ENCODE results near the gene CACNB4.

DNA sequence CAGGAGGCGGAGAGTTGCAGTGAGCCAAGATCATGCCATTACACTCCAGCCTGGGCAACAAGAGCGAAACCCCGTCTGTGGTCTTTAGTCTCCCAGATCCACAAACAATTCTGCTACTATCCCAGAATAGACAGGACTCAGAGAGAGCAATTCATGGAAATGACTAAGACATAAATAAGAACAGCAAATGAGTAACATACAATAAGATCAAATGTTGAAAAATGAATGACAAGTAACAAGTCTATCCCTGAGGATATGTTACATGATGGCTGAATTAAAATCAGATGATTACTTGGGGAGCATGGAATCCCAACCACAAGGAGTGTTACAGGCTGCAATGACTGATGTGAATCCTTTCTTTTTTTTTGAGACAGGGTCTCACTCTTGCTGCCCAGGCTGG lies 280.9 kb downstream of the CACNB4 start:
- TF ChIP-seq POLR2A (IDR thresholded peaks at IDR 0.05) = no peak
- TF ChIP-seq, protein P1, sequence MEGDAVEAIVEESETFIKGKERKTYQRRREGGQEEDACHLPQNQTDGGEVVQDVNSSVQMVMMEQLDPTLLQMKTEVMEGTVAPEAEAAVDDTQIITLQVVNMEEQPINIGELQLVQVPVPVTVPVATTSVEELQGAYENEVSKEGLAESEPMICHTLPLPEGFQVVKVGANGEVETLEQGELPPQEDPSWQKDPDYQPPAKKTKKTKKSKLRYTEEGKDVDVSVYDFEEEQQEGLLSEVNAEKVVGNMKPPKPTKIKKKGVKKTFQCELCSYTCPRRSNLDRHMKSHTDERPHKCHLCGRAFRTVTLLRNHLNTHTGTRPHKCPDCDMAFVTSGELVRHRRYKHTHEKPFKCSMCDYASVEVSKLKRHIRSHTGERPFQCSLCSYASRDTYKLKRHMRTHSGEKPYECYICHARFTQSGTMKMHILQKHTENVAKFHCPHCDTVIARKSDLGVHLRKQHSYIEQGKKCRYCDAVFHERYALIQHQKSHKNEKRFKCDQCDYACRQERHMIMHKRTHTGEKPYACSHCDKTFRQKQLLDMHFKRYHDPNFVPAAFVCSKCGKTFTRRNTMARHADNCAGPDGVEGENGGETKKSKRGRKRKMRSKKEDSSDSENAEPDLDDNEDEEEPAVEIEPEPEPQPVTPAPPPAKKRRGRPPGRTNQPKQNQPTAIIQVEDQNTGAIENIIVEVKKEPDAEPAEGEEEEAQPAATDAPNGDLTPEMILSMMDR (IDR thresholded peaks at IDR 0.05) = no peak
- TF ChIP-seq EP300 (IDR thresholded peaks at IDR 0.05) = no peak
